Kidney epithelial cell (primary cell): ENCODE results near the gene SPATA33. TPM values are rescaled to one million over a fixed set of nuclear protein-coding genes. Genes with fewer than 3 reads are reported as not detected.

Experiments used
- DNase-seq: peaks from one replicate; pipeline ENCODE4 v3.0.0-alpha.2; 2010; ENCODE audit warnings: low read depth
- H3K27me3 ChIP-seq: 2 replicates; pipeline ENCODE4 v1.6.0; 2011; ENCODE audit warnings: low read length; ENCODE audit not compliant: control insufficient read depth, insufficient read depth
- H3K36me3 ChIP-seq: 2 replicates; pipeline ENCODE4 v1.5.1; 2011; ENCODE audit warnings: low read length; ENCODE audit not compliant: control insufficient read depth, insufficient read depth
- H3K4me3 ChIP-seq: 2 replicates; pipeline ENCODE4 v1.5.1; 2011; ENCODE audit warnings: low read depth, mild to moderate bottlenecking, control low read depth, low read length
- CTCF ChIP-seq: IDR thresholded peaks from 2 replicates; pipeline ENCODE4 v1.5.1; 2011; ENCODE audit warnings: mild to moderate bottlenecking, moderate library complexity, low read length, control low read depth, inconsistent platforms; ENCODE audit not compliant: insufficient read depth, poor library complexity, severe bottlenecking
- total RNA-seq: library from RNA; depleted of rRNA; stranded (reverse); fragments of >200 nt; gene quantifications from 2 replicates; pipeline ENCODE4 v1.2.3, GENCODE V29; 2015

Gene SPATA33
- 6.6 and 10.0 TPM in 2 replicates for total RNA-seq

DNA sequence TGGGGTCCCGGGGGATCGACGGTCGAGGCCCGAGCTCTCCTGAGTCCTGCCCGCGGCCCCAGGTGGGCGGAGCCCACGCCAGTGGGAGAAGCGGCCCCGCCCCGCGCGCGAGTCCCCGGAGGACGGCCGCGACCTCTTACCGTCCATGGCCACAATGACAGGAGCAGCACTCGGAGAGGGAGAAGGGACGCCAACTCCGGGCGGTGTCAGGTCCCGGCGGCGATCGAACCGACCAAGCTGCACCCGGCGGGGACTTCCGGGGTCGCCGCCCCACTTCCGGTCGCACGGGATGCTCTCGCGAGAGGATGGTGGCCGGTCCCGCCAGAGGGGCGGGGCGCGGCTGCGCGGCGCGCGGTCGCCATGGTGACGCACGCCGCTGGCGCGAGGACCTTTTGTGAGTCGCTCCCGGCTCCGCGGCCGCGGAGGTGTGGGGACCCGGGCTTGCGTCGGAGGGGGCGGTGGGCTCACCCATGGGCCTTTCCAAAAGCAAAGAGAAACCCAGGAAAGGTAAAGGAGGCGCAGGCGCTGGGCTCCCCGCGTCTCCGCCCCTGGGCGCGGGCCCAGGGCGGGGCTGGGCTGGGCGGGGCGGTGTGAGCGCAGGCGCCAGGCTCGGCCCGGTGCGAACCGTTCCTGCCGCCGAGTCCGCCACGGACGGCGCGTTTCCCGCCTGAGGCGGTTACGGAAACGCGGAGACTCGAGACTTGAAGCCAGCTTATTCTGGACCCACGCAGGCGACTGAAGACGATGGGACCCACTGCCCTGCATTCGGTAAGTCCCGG lies at the start of gene SPATA33, which contains the start of gene CHMP1A:
Gene SPATA33, plus strand, starts transcription at position 395 of the 779 bp plus-strand sequence. Its CDS starts 76 bp downstream, at position 471.
Gene CHMP1A, minus strand, starts transcription at position 267 of the 779 bp plus-strand sequence. Its CDS starts 120 bp downstream, at position 147.
- DNase-seq, result peak; percentile 34
- H3K36me3 ChIP-seq, result peaks cover 4% of the 10 kb centered on the region
- peak within 1 kb of the TSS; percentile 86 for H3K4me3 ChIP-seq
- TF ChIP-seq CTCF, result no peak
- H3K27me3 ChIP-seq, result no peaks in the 10 kb centered on the region

DNA sequence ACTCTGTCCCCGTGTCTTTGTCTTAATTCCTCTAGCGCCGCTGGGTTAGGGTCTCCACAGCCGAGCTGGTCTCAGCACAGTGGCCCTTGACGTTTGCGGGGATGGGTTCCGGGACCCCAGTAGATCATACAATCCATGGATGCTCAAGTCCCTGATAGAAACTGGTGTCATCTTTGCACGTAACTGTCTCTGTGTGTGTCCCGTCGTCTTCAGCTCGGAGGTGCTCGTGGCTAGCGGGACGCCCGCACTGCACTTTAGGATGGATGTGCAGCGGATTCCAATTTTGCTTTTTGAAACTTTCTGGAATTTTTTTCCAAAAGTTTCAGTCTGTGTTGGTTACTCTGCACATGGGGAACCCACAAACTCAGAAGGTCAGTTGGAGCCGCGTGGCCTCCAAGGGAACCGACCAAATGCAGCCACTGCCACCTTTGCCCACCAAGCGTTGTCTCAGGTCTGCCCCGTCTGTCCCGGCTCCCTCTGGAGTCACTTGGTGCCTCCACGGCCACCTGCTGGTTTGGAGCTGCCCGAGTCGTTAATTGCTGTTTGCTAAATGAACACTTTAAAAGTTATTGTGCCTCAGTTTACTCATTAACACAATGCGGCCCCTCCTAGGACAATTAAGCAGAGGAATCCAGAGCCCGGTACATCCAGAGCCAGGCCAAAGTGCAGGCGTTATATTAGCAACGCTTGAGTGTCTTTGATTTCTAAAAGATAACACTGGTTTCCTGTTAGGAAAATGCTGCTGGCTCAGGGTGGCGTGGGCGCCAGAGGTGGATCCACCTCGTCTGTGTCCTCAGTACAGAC lies 49.5 kb upstream of the SPATA33 start:
- DNase-seq, result no peak
- no peak for TF ChIP-seq CTCF
- Histone ChIP-seq H3K36me3 (no peaks in the 10 kb centered on the region), H3K4me3 (no peak overlapping the region), H3K27me3 (no peaks in the 10 kb centered on the region)

DNA sequence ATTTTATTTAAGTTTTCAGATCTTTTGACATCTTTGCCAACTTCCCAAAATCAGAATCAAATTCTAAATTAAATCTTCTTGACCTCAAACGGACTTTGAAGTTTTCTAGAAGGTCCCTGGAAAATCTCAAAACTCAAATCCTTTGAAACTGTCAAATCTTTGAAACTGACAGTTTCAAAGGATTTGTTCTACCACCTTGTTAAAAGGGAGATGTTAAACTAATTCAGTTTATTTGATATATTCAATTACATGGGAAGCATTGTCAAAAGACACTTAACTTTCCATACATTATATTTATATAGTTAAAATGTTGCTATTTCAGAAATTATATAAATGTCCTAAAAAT lies 47.6 kb upstream of the SPATA33 start:
- no peak for DNase-seq
- no peak for TF ChIP-seq CTCF
- Histone ChIP-seq H3K4me3 (no peak overlapping the region), H3K36me3 (no peaks in the 10 kb centered on the region), H3K27me3 (peaks cover 1% of the 10 kb centered on the region)

DNA sequence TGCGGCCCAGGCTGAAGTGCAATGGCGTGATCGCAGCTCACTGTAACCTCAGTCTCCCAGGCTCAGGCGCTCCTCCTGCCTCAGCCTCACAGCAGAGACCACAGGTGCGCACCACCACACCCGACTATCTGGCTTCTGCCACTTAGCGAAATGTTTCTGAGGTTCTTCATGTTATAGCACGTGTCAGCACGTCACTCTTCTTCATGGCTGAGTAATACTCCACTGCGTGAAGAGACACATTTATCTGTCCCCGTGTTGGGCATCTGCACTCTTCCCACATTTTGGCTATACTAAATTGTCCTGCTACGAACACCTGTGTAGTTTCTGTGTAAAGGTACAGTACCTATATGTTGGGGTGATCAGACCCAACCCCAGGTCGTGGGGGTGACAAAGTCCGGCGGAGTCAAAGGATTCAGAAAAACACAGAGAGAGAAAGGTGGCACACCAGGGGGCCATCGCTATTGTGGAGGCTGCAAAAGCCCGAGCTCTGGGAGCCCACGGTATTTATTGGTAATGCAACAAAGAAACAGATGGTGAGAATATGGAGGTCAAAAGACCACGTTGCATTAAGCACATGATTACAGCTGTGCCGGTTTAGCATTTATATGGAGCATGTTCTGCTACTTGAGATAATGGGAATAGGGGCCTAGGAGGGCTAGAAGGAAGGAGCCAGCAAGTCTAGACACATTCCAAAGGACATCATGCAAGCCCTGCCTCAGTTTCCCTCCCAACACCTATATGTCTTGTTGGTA lies 45.0 kb upstream of the SPATA33 start:
- H3K4me3 ChIP-seq, result no peak overlapping the region
- H3K36me3 ChIP-seq, result no peaks in the 10 kb centered on the region
- TF ChIP-seq CTCF, result no peak
- H3K27me3 ChIP-seq, result peaks cover 12% of the 10 kb centered on the region
- no peak for DNase-seq

- DNase-seq, result no peak
- no peak for TF ChIP-seq CTCF
- Histone ChIP-seq H3K27me3 (peaks cover 12% of the 10 kb centered on the region), H3K4me3 (no peak within 1 kb of the TSS), H3K36me3 (no peaks in the 10 kb centered on the region)
Measured at GRCh38 chr16:89613231-89613953, 44.2 kb upstream of the SPATA33 start, which contains the start of gene DPEP1. TSS of gene DPEP1 (plus strand) at chr16:89613642. CDS start at chr16:89630411, 16,769 bp downstream.
